Mesenchymal stem cell (in vitro differentiated cells and primary cell): ENCODE results near the gene ITGB8.
A peak's percentile ranks its signal among the peaks of the same experiment; 100 is the strongest.
"Not testable (repeated sequence)": the region's sequence is repeated elsewhere in the genome, so short reads cannot be mapped to it uniquely, and the experiment has no call there.

Source experiments
- DNase-seq: peaks from one replicate; pipeline ENCODE4 v3.0.0-alpha.2; 2013
- H2AFZ ChIP-seq: one replicate; pipeline ENCODE4 v1.6.1; 2013; ENCODE audit warnings: low read depth, mild to moderate bottlenecking, control low read depth, inconsistent platforms, low read length, moderate library complexity
- H2AK5ac ChIP-seq: 2 replicates; pipeline ENCODE4 v1.6.1; 2013; ENCODE audit warnings: low read length, moderate library complexity, mild to moderate bottlenecking, inconsistent platforms; ENCODE audit not compliant: severe bottlenecking
- H2BK120ac ChIP-seq: one replicate; pipeline ENCODE4 v1.6.1; 2013; ENCODE audit warnings: low read depth, mild to moderate bottlenecking, inconsistent platforms, low read length, moderate library complexity
- H2BK12ac ChIP-seq, 2 experiments: one replicate each; pipeline ENCODE4 v1.6.1; 2013; ENCODE audit warnings: inconsistent platforms in 2 of 2, low read length in 2 of 2, mild to moderate bottlenecking in 2 of 2, moderate library complexity in 2 of 2, control low read depth in 1 of 2
- H2BK15ac ChIP-seq: one replicate; pipeline ENCODE4 v1.6.1; 2013; ENCODE audit warnings: mild to moderate bottlenecking, low read depth, inconsistent platforms; ENCODE audit not compliant: poor library complexity, severe bottlenecking
- H2BK5ac ChIP-seq: 2 replicates; pipeline ENCODE4 v1.6.1; 2013; ENCODE audit warnings: low read depth, mild to moderate bottlenecking, low read length, control low read depth, inconsistent platforms; ENCODE audit not compliant: poor library complexity, severe bottlenecking
- H3K14ac ChIP-seq, 2 experiments: one replicate each; pipeline ENCODE4 v1.6.1; 2013; ENCODE audit warnings: inconsistent platforms in 2 of 2, low read length in 2 of 2, control low read depth in 1 of 2, mild to moderate bottlenecking in 1 of 2, moderate library complexity in 1 of 2
- H3K18ac ChIP-seq, 2 experiments: one replicate each; pipeline ENCODE4 v1.6.1; 2013; ENCODE audit warnings: inconsistent platforms in 2 of 2, low read length in 2 of 2, control low read depth in 1 of 2, low read depth in 1 of 2, mild to moderate bottlenecking in 1 of 2
- H3K23ac ChIP-seq, 2 experiments: one replicate each; pipeline ENCODE4 v1.6.1; 2013; ENCODE audit warnings: inconsistent platforms in 2 of 2, low read length in 2 of 2, mild to moderate bottlenecking in 2 of 2, moderate library complexity in 2 of 2, control low read depth in 1 of 2
- H3K27ac ChIP-seq: 2 replicates; pipeline ENCODE4 v1.5.1; 2013; ENCODE audit warnings: mild to moderate bottlenecking, moderate library complexity, low read length, control low read depth, inconsistent platforms; ENCODE audit not compliant: poor library complexity, severe bottlenecking
- H3K27me3 ChIP-seq, 2 experiments: 2 replicates each; pipeline versions ENCODE4 v1.6.1 to v1.7.0; 2013; ENCODE audit warnings: low read length in 2 of 2, mild to moderate bottlenecking in 2 of 2, moderate library complexity in 2 of 2, control low read depth in 1 of 2, inconsistent platforms in 1 of 2; ENCODE audit not compliant: control insufficient read depth in 1 of 2, insufficient read depth in 1 of 2
- H3K36me3 ChIP-seq, 2 experiments: 2 replicates each; pipeline versions ENCODE4 v1.6.1 to v1.7.0; 2013; ENCODE audit warnings: low read length in 2 of 2, control low read depth in 1 of 2, inconsistent platforms in 1 of 2, low read depth in 1 of 2, mild to moderate bottlenecking in 1 of 2; ENCODE audit not compliant: insufficient read depth in 2 of 2, control insufficient read depth in 1 of 2
- H3K4ac ChIP-seq, 2 experiments: one replicate each; pipeline ENCODE4 v1.6.1; 2013; ENCODE audit warnings: inconsistent platforms in 2 of 2, low read length in 2 of 2, mild to moderate bottlenecking in 2 of 2, moderate library complexity in 2 of 2, control low read depth in 1 of 2, low read depth in 1 of 2
- H3K4me1 ChIP-seq: 2 replicates; pipeline ENCODE4 v1.6.1; 2013; ENCODE audit warnings: low read depth, low read length, control low read depth; ENCODE audit not compliant: control insufficient read depth, insufficient read depth
- H3K4me2 ChIP-seq: 2 replicates; pipeline ENCODE4 v1.6.1; 2013; ENCODE audit warnings: low read length, mild to moderate bottlenecking, inconsistent platforms; ENCODE audit not compliant: poor library complexity, severe bottlenecking
- H3K4me3 ChIP-seq, 2 experiments: 2 replicates each; pipeline versions ENCODE4 v1.5.1 to v1.7.0; 2013; ENCODE audit warnings: low read length in 2 of 2, mild to moderate bottlenecking in 2 of 2, control low read depth in 1 of 2, low read depth in 1 of 2; ENCODE audit not compliant: insufficient read depth in 1 of 2
- H3K79me1 ChIP-seq: replicated peaks from 2 replicates; pipeline ENCODE4 v1.6.1; 2013; ENCODE audit warnings: mild to moderate bottlenecking, control low read depth, low read length, inconsistent platforms; ENCODE audit not compliant: poor library complexity, severe bottlenecking
- H3K9ac ChIP-seq: 2 replicates; pipeline ENCODE4 v1.7.0; 2013; ENCODE audit warnings: mild to moderate bottlenecking, low read length, moderate library complexity
- H3K9me3 ChIP-seq: 2 replicates; pipeline ENCODE4 v1.7.0; 2013; ENCODE audit warnings: mild to moderate bottlenecking, low read length; ENCODE audit not compliant: control insufficient read depth
- H4K8ac ChIP-seq: one replicate; pipeline ENCODE4 v1.6.1; 2013; ENCODE audit warnings: inconsistent platforms, mild to moderate bottlenecking, low read length, moderate library complexity
- H4K91ac ChIP-seq: one replicate; pipeline ENCODE4 v1.6.1; 2013; ENCODE audit warnings: mild to moderate bottlenecking, low read length, inconsistent platforms
- WGBS: methylation state at CpG from one replicate; pipeline ENCODE4 v1.1.7; 2013; ENCODE audit warnings: mixed read lengths; 5-methylcytosine and 5-hydroxymethylcytosine counted together

Gene ITGB8

DNA sequence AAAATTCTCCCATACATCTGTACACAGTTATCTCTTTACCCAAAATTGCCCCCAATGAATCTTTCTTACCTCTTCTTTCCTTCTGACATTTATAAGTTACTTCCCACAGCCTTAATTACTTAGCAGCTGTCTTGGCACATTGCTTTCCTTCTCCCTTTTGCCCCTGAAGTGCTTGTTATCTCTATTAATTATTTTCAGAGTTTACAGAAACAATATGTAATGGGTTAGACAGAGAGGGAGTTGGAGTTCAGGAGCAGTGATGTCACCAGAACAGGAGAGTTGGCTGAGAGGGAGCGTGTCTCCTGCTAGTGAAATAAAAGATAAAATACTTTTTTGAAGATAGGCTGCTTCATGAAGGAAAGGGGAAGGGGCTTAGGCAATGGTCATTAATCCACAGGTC is 57.4 kb downstream of the ITGB8 start:
- no peak overlapping the region for H4K91ac ChIP-seq
- H3K9ac ChIP-seq = no peak overlapping the region
- H3K4me2 ChIP-seq = no peak overlapping the region
- no peaks in the 10 kb centered on the region for H3K27me3 ChIP-seq
- no peak overlapping the region for H3K14ac ChIP-seq
- peaks cover 5% of the 10 kb centered on the region for H3K4me1 ChIP-seq
- peak overlapping the region; percentile 38 for H3K27ac ChIP-seq
- H2AK5ac ChIP-seq = no peak overlapping the region
- peaks cover 6% of the 10 kb centered on the region for H3K79me1 ChIP-seq
- no peak overlapping the region for H4K8ac ChIP-seq
- H3K4ac ChIP-seq = no peak overlapping the region
- no peak for DNase-seq
- no peak overlapping the region for H3K18ac ChIP-seq
- H2BK12ac ChIP-seq = no peak overlapping the region
- no peak overlapping the region for H3K23ac ChIP-seq
- H3K9me3 ChIP-seq = no peaks in the 10 kb centered on the region
- H2AFZ ChIP-seq = no peak overlapping the region
- 85% methylated on average over 1 of the region's 1 CpG for WGBS
- H2BK5ac ChIP-seq = no peak overlapping the region
- peaks cover 2 to 62% of the 10 kb centered on the region in 2 experiments for H3K36me3 ChIP-seq
- H3K4me3 ChIP-seq = no peak overlapping the region
- H2BK15ac ChIP-seq = no peak overlapping the region
- no peak overlapping the region for H2BK120ac ChIP-seq

- WGBS = no CpG with 5 or more reads among the region's 2 CpGs
Observed at GRCh38 chr7:20389192-20389591, 58.5 kb downstream of the ITGB8 start.

GRCh38 chr7:20393021-20393610 is 62.4 kb downstream of the ITGB8 start:
- no peak overlapping the region for H3K18ac ChIP-seq
- no peak overlapping the region for H2BK120ac ChIP-seq
- no peak overlapping the region for H4K91ac ChIP-seq
- H2AK5ac ChIP-seq = no peak overlapping the region
- 85% methylated on average over 2 of the region's 2 CpGs for WGBS
- peaks cover 5% of the 10 kb centered on the region for H3K4me1 ChIP-seq
- H2BK15ac ChIP-seq = no peak overlapping the region
- no peak overlapping the region for H2BK5ac ChIP-seq
- H3K4me2 ChIP-seq = peak overlapping the region; percentile 6
- no peak overlapping the region for H3K14ac ChIP-seq
- no peak overlapping the region for H3K9ac ChIP-seq
- H3K4me3 ChIP-seq = no peak overlapping the region
- H3K36me3 ChIP-seq = peaks cover 9 to 82% of the 10 kb centered on the region in 2 experiments
- H2AFZ ChIP-seq = no peak overlapping the region
- H3K9me3 ChIP-seq = no peaks in the 10 kb centered on the region
- H2BK12ac ChIP-seq = no peak overlapping the region
- no peak overlapping the region for H3K23ac ChIP-seq
- no peak overlapping the region for H4K8ac ChIP-seq
- H3K4ac ChIP-seq = no peak overlapping the region
- peak overlapping the region; percentile 86 for H3K27ac ChIP-seq
- no peak for DNase-seq
- no peaks in the 10 kb centered on the region for H3K27me3 ChIP-seq
- H3K79me1 ChIP-seq = peaks cover 4% of the 10 kb centered on the region

More at GRCh38 chr7:20389192-20389591, 58.5 kb downstream of the ITGB8 start:
- not testable (repeated sequence) for H3K79me1 ChIP-seq, H2BK12ac ChIP-seq, H3K9me3 ChIP-seq, H3K18ac ChIP-seq, H3K9ac ChIP-seq, H2BK15ac ChIP-seq, H2AFZ ChIP-seq, H4K8ac ChIP-seq, H3K4me1 ChIP-seq, H2BK5ac ChIP-seq, H3K27me3 ChIP-seq, H2AK5ac ChIP-seq, DNase-seq, H3K4me3 ChIP-seq, H3K27ac ChIP-seq, H4K91ac ChIP-seq, H2BK120ac ChIP-seq, H3K14ac ChIP-seq, H3K4ac ChIP-seq, H3K23ac ChIP-seq, H3K4me2 ChIP-seq
- H3K36me3 ChIP-seq = peaks cover 4 to 63% of the 10 kb centered on the region in 2 experiments

GRCh38 chr7:20393616-20394015 is 62.9 kb downstream of the ITGB8 start:
- H3K23ac ChIP-seq = no peak overlapping the region
- H3K9ac ChIP-seq = no peak overlapping the region
- H3K4me3 ChIP-seq = no peak overlapping the region
- no peak overlapping the region for H3K14ac ChIP-seq
- H3K4me2 ChIP-seq = no peak overlapping the region
- H3K4ac ChIP-seq = no peak overlapping the region
- H2AK5ac ChIP-seq = peak overlapping the region; percentile 85
- no peaks in the 10 kb centered on the region for H3K27me3 ChIP-seq
- no peak overlapping the region for H2AFZ ChIP-seq
- peak overlapping the region; percentile 86 for H3K27ac ChIP-seq
- H3K36me3 ChIP-seq = peaks cover 9 to 85% of the 10 kb centered on the region in 2 experiments
- no peak for DNase-seq
- H4K8ac ChIP-seq = no peak overlapping the region
- no peak overlapping the region for H4K91ac ChIP-seq
- H3K18ac ChIP-seq = no peak overlapping the region
- WGBS = 95% methylated on average over 2 of the region's 2 CpGs
- peaks cover 5% of the 10 kb centered on the region for H3K4me1 ChIP-seq
- no peak overlapping the region for H2BK120ac ChIP-seq
- H2BK12ac ChIP-seq = no peak overlapping the region
- H2BK5ac ChIP-seq = no peak overlapping the region
- H2BK15ac ChIP-seq = no peak overlapping the region
- no peaks in the 10 kb centered on the region for H3K9me3 ChIP-seq
- H3K79me1 ChIP-seq = peaks cover 4% of the 10 kb centered on the region
